ENCODE results near the gene POC1B.

Gene POC1B

DNA sequence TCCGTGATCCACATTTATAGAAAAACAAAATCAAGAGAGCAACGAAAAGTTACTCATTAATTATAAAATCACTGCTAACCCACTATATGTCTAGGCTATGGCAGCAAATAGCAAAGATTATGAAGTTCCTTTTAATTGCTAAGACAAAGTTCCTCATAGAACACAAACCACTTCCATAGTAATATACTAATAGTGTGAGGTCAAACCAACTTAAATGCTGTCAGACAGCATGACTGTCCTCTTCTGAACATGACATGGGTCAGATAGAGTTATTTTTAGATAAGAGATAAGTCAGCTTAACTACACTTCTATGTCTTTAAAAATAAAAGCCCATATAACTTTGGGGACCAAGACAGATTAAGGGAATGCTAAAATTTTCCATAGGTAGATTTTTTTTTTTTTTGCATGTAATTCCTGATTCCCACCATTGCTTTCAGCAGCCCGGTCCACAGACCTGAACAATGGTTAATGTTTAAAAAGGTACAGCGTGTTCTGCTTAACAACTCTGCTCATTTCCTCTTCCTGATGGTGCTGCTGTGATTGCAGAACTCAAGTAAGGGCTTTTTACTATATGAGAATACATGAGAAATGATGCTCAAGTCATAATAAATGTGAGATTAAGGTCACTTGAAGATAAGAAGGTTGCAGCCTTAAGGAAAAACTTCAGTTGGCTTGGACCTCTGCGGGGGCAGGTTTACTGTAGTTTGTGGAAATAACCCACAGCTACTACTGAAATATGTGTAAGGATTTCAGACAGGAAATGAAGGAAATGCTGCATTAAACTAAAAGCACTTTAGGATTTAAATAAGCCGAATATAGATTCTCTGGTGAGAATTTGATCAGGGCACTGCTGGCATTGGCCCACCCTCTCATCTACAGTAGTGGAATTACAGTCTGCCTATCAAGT, 135.8 kb downstream of the POC1B start:
- DNase-seq (ENCODE audit: low spot score), result no peak

DNA sequence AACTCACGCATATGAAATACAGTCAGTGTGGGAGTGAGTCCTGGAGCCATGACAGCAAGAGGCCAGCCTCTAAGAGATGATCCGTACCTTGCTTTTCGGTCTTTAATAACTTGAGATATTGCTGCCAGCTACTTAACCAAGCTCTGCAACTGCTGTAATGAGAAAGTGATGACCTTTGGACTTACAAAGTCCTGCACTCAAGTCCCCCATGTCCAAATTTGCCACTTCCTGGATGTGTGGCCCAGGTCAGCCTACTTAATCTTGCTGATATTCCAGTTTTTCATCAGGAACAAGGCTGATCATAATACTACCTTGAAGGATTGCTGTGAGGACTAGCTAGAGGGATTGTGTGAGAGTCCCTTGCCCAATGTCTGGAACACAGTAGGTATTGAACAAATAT, 139.7 kb downstream of the POC1B start:
- no peak for DNase-seq (ENCODE audit: low spot score)

DNA sequence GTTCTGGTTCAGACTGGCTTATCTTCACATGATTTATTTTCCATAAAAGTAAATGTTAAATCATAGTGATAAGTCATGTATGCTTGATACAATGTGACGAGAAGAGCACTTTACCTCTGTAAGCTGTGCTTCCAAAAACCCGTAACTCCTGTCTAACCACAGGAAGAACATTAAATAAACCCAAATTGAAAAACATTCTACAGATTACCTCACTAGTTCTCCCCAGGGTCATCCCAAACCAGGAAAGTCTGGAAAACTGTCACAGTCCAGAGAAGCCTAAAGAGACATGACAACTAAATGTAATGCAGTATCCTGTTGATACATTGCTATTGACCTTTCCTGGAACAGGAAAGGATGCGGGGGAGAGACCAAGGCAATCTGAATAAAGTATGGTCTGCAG, 141.0 kb downstream of the POC1B start:
- no peak for DNase-seq (ENCODE audit: low spot score)

DNA sequence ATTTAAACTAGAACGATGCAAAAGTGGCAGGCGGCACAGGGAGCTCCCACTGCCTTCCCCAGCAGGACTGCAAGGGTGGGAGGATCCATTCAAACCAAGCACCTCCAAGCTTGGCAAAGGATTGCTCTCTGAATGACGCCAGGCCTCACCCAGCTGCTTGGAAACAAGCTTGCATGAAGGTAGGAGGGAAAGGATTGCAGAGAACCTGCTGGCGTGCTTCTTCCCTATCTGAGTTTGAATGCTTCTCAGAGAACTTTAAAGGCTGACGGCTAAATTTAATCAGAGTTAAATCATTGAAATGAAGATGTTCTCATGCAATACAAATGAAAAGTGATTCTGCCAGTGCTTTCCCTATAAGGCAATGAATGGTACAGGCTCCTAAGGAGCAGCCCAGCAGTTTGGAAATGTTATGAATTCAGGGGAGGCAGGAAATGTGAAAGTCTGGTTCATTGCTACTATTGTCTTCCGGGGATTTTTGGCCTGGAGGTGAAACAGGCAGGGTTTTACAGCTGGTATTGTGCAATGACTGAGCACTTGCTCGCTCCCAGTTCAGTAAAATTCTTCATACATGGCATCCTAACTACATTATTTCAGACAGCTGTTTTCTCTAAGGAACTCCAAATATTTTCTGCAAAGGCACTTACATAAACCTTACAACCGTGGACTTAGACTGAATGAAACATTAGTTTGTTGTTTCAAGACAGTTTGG, 141.6 kb downstream of the POC1B start:
- DNase-seq (ENCODE audit: low spot score), result no peak

DNA sequence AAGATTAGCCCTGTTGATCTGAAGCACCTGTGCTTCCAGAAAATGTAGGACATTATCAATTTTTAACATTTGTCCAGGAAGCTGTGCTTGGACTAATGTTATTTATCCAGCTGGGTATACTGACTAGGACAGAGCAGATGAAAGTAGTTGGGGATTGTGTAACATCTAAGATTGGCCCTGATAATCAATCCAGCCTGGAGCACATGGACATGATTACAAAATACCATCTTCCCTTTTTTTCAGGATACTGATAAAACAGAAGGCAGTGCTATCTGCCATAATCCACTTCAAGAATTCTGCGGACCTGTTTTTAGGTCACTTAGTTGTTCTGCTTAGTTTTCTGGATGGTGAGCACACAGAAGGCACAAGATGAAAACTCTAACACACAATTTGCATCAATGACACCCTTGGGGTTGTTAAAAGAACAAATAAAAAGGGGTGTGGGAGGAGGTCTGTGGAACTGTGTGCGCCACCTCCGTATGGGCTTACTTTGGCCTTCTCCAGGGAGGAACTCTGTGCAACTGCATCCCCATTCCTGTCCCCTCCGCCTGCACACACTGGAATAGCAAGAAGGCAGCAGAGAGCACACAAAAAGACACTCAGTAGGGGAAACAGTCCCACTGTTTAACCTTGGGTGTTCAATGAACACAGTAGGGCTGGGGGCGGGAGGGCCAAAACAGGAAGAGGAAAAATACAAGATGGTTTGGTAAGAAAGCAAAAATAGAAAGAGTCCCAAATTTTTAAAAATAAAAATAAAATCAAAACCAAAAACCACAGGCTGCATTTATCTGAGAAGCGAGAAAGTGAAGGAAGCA, 142.4 kb downstream of the POC1B start:
- no peak for DNase-seq (ENCODE audit: low spot score)

DNA sequence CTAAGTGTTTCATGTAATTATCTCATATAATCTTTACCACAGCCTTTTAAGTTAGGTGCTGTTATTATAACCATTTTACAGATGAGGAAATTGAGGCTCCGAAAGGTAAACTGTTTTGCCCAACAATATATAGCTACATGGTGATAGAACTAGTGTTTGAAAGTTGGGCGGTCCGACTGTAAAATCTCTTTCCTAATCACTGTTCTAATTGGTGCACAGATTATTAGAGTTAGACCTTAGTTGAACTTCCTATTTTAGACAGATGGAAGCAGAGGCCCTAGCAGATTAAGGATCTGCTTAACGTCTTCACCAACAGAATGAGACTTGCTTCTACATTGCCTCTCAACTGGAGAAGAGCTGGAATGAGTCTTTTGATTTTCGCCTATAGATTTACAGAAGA, 143.5 kb downstream of the POC1B start:
- no peak for DNase-seq (ENCODE audit: low spot score)

DNA sequence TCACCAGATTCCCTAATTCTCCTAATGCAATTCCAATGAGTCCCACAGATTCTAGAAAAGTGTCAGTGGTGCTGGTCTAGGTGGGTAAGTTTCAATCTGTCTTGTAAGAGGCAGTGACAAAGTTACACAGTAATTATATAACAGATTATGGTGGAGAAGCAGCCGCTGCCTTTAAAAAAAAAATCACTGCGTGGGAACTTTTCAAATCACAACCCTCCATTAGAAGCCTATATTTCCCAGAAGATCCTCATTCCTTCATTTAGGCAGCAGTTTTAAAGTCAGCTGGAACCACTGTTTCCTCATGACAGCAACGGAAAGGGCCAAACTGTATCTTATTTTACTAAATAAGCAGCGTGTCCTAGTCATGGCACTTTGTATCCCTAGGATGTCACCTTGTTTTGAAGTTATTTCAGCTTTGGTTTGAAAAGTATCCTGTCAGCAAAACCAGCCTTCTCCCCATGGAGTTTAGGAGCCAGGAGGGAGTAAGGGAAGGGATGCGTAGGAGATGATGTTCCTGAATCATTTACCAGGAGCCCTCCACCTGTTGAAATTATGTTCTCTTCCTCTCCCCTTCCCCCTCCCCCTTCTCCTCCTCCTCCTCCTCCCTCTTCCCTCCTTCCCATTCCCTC, 145.9 kb downstream of the POC1B start:
- DNase-seq (ENCODE audit: low spot score), result no peak

DNA sequence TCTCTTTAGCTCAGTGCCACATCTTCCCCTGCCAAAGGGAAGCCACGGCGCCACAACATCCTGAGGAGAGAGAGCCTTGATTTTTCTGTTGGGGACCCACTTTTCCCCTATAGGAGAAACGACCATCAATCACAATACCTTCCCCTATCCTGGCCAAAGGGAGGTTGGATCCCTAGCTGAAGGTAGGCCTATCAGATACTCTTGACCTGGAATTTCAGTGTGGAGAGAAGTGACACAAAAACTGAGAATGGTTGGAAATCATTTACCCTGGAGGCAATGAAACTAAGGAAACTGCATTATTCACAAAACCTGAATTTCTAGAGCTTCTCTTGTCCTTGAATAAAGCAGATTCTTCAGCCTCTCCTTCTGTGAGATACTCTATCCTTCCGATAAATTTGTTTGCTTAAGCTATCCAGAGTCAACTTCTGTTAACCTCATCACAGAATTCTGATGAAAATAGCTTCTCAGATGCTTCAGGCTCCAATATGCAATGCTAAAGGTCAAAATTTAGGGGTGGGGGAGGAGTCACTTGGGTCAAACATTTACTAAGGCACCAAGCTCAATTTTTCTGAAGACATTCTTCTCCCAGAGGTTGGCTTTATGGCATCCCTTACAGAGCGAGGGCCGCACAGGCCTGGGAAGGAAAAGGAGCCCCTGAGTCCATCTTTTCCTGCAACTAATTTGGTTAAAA, 146.6 kb downstream of the POC1B start:
- DNase-seq (ENCODE audit: low spot score), result no peak

DNA sequence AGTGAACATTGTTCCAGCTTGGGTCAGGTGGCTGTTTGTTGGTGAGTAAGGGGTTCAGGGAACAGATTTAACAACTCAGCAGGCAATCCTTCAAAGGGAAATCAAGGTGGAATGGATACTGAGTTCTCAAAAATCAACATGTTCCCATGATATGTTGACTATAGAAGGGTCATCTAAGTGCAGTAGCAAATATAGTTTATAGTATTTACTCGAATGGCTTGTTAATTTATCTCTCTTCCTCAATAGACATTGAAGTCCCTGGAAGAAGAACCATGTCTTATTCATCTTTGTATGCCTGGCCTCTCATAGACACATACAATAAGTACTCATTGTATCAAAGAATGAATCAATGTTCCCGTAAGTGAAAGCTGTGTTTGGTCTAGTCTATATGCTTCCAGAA, 149.0 kb downstream of the POC1B start:
- no peak for DNase-seq (ENCODE audit: low spot score)

DNA sequence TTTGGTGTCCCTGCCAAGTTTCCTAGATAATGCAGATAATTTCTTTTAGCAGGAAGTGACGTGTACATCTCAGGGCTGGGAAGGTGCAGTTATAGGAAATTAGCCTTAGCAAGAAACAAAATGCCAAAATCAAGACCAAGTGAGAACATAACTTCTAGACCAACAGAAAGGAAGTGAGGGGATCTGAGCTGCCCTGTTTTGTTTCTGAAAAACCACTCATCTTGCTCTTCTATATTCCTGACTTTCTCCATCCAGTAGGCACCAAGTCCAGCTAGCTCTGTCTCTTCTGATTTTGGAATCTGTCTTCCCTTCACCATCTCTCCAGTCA, 149.7 kb downstream of the POC1B start:
- no peak for DNase-seq (ENCODE audit: low spot score)

DNA sequence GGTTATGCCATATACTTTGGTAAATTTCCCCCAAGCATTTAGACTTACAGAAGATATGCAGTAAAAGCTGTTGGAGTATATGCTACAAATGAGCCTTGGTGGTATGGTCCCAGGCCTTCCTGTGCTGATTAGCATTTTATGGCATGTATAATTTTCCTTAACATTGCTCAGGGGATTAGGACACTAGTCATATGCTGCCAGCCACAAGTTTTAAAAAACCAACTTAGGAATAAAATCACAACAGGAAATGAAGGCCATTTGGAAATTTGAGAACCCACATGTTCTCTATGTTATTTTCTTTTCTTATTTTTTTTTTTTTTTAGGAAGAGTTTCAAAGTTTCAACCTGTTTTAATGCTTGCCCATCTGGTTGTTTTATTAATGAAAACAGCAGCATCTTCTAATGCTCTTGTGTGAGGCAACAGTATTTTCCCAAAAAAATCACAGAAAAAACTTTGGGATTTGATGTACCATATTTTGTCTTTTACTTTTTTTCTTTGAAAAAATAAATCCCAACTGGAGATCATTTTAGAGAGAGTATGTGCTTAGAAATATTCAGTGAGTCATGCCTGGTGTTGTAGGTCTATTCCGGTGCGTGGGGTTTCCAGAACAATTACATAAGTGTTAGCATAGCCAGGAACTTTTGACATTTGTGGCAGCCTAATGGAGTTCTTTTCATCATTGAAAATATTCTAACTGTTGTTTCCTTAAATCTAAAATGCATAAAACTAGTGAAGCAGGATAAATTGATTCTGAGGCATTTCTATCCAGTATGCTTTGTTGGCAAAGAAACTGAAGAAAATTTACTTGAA, 151.9 kb downstream of the POC1B start:
- no peak for DNase-seq (ENCODE audit: low spot score)

DNA sequence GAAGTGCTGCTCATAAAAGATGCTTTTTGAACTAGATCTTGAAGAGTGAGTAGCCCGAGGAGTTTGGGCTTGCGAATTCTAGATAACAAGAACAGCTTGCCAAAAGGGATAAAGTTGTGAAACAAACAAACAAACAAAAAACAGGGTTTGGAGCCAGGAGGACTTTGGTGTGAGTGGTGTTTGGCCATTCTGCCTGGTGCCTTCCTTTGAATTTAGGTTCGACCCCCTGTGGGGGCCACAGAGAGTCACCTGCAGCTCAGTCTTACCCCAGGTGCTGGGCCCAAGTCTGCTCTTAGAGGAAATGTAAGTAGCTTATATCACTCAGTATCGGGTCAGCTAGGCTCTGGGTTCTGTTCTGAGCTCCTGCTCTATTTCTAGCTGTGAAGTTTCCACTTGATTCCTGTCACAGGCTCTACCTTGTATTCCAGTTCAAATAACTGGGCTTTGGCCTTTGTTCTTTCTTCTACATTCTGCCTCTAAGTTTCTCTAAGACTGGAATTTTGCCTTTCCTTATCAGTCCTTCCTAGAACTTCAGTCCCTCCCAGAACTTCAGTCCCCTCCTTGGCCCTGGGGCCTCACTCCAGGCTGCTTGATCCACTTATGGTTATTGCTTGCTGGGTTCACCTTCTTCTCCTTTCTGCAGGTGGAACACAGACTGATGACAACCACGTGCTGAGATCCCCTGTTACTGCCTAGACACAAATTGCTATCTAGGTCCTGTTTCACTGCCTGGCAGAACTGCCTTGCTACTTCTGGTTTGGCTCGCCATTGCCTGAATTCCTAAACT, 153.1 kb downstream of the POC1B start:
- DNase-seq (ENCODE audit: low spot score), result no peak

DNA sequence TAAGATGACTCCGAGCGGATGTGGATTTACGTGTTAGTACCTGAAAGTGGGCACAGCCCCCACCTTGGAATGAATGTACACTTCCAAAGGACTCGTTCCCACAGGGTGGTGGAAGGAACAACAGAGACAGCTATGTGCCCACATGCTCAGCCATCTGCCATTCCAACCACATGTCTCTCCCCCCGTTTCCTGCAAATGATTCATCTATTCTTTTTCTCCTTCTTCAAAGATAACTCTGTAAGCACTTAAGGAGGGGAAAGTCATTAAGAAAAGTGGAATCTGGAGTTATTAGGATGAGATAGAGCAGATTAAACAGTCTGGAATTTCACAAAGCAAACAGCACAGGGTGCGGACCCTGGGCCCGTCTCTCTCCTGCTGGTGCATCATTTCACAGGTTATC, 155.0 kb downstream of the POC1B start:
- DNase-seq (ENCODE audit: low spot score), result no peak

DNA sequence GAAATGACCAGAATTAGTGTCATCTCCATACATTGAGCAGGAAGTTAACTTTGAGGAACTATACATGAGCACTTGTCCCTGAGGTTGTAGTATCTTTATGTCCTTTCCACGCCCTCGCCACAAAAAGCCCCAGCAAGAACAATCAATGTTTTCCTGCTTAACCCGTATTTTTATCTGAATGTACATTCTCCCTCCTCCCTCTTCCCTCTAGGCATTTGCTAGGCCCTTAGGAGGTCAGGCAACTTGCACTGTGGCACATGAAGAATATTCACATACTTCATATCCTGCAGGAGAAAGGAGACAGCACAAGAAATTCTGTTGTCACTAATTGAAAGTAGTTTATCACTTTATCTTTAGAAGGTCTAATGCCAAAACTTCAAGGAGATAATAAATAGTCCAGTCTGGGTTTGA, 155.4 kb downstream of the POC1B start:
- DNase-seq (ENCODE audit: low spot score), result no peak

Measured in RKO (cell line).